Gastrocnemius medialis (tissue), 4 donors: ENCODE results near the gene JOSD2. TPM values are rescaled to one million over a fixed set of nuclear protein-coding genes. Genes with fewer than 3 reads are reported as not detected.

Experiments
- ATAC-seq, 2 donors: fragments of 150-250 bp; one replicate each; pipeline ENCODE4 v1.9.1; 2016
- DNase-seq, 2 donors: peaks; one replicate each; pipeline ENCODE4 v3.0.0-alpha.2; 2019
- H3K27ac ChIP-seq, 4 donors: fragments of 200-600 bp; sonication (generic); 1 replicate in 1 of 4; 2 replicates in 3 of 4; pipeline ENCODE4 v1.5.1; 2016 to 2018; ENCODE audit warnings: mild to moderate bottlenecking in 2 of 4, moderate library complexity in 1 of 4
- H3K27me3 ChIP-seq, 3 donors: fragments of 200-600 bp; sonication (generic) in 2 of 3; 1 replicate in 1 of 3; 2 replicates in 2 of 3; pipeline versions ENCODE4 v1.5.1 to v1.6.0; 2016 to 2019; ENCODE audit warnings: mild to moderate bottlenecking in 1 of 3, moderate library complexity in 1 of 3
- H3K36me3 ChIP-seq, 2 donors: fragments of 200-600 bp; sonication (generic) in 1 of 2; one replicate each; pipeline ENCODE4 v1.5.1; 2017 to 2018
- H3K4me1 ChIP-seq, 2 donors: fragments of 200-600 bp; sonication (generic) in 1 of 2; one replicate each; pipeline ENCODE4 v1.5.1; 2016 to 2017; ENCODE audit warnings: mild to moderate bottlenecking in 2 of 2
- H3K4me3 ChIP-seq, 4 donors: fragments of 200-600 bp; sonication (generic) in 3 of 4; 1 replicate in 1 of 4; 2 replicates in 3 of 4; pipeline ENCODE4 v1.5.1; 2016 to 2019; ENCODE audit warnings: mild to moderate bottlenecking in 2 of 4
- H3K9me3 ChIP-seq, 3 donors: fragments of 200-600 bp; sonication (generic) in 2 of 3; 1 replicate in 1 of 3; 2 replicates in 2 of 3; pipeline ENCODE4 v1.5.1; 2016 to 2019
- CTCF ChIP-seq, 5 experiments: fragments of 450-650 bp in 3 of 5; fragments of 200-600 bp in 2 of 5; sonication (generic) in 2 of 5; IDR thresholded peaks in 4 of 5; conservative IDR thresholded peaks in 1 of 5; 1 replicate in 4 of 5; 2 replicates in 1 of 5; pipeline ENCODE4 v1.5.1; 2016 to 2019; ENCODE audit warnings: antibody characterized with exemption in 5 of 5, mild to moderate bottlenecking in 3 of 5, moderate library complexity in 3 of 5
- POLR2A ChIP-seq, 2 donors: fragments of 450-650 bp; IDR thresholded peaks; one replicate each; pipeline ENCODE4 v1.6.1; 2017; ENCODE audit warnings: antibody characterized with exemption in 2 of 2, mild to moderate bottlenecking in 2 of 2, moderate library complexity in 2 of 2
- in situ Hi-C, 4 donors: fragments of 200-750 bp; cut with MboI; loops; one replicate each; pipeline versions ENCODE4 v1.15.0 to v1.8.0; 2017; ENCODE audit warnings: low sequenced_read_pairs in 4 of 4
- intact Hi-C: fragments of 100-400 bp; cut with DNase I; formaldehyde crosslinking; loops from one replicate; pipeline ENCODE4 v1.15.1; 2023; ENCODE audit warnings: low total_unique reads
- total RNA-seq, 4 donors: library from RNA; depleted of rRNA; stranded (reverse); fragments of >200 nt; gene quantifications; one replicate each; pipeline versions ENCODE4 v1.1.0 to v1.2.3, GENCODE V29; 2016

The JOSD2 gene
- total RNA-seq, 4 donors from 2014 or later = 22.1 to 36.9 (median 27.8) TPM

GRCh38 chr19:50548191-50549058 is 37.4 kb upstream of the JOSD2 start:
- Histone ChIP-seq H3K27me3 (peaks cover 14 to 25% (median 23%) of the 10 kb centered on the region in 3 donors), H3K9me3 (no peaks in the 10 kb centered on the region), H3K27ac (no peak overlapping the region), H3K36me3 (no peaks in the 10 kb centered on the region), H3K4me3 (no peak overlapping the region), H3K4me1 (no peaks in the 10 kb centered on the region)
- ATAC-seq = no peak
- intact Hi-C loops (no loop called here), in situ Hi-C loops (loop anchor here in 3 of 4 donors (25.0 kb wide), 1 partner anchor 239 kb away; the partner anchor contains the start of gene ACP4 (in 3 of the 3))
- DNase-seq = no peak
- TF ChIP-seq CTCF (IDR thresholded peaks at IDR 0.05 in 4 of 5, conservative IDR thresholded peaks at IDR 0.05 in 1 of 5) (no peak), POLR2A (IDR thresholded peaks at IDR 0.05) (no peak)

GRCh38 chr19:50547385-50548190 is 36.6 kb upstream of the JOSD2 start:
- Histone ChIP-seq H3K4me3 (no peak overlapping the region), H3K9me3 (no peaks in the 10 kb centered on the region), H3K27me3 (peaks cover 6 to 16% (median 15%) of the 10 kb centered on the region in 3 donors), H3K4me1 (no peaks in the 10 kb centered on the region), H3K27ac (no peak overlapping the region), H3K36me3 (no peaks in the 10 kb centered on the region)
- ATAC-seq (no peak), DNase-seq (no peak)
- intact Hi-C loops (no loop called here), in situ Hi-C loops (loop anchor here in 3 of 4 donors (25.0 kb wide), 1 partner anchor 240 kb away; the partner anchor contains the start of gene ACP4 (in 3 of the 3))
- TF ChIP-seq POLR2A (IDR thresholded peaks at IDR 0.05) (no peak), CTCF (IDR thresholded peaks at IDR 0.05 in 4 of 5, conservative IDR thresholded peaks at IDR 0.05 in 1 of 5) (peak in 3 of 5 experiments; percentile 23 to 40 (median 25))

GRCh38 chr19:50546527-50547221 is 35.7 kb upstream of the JOSD2 start:
- intact Hi-C loops (no loop called here), in situ Hi-C loops (loop anchor here in 3 of 4 donors (25.0 kb wide), 1 partner anchor 241 kb away; the partner anchor contains the start of gene ACP4 (in 3 of the 3))
- DNase-seq = no peak
- ATAC-seq = no peak
- H3K27me3 ChIP-seq = peaks cover 5 to 9% (median 8%) of the 10 kb centered on the region in 3 donors
- no peaks in the 10 kb centered on the region for H3K9me3 ChIP-seq
- no peak overlapping the region for H3K4me3 ChIP-seq
- no peaks in the 10 kb centered on the region for H3K4me1 ChIP-seq
- H3K36me3 ChIP-seq = no peaks in the 10 kb centered on the region
- TF ChIP-seq CTCF (IDR thresholded peaks at IDR 0.05 in 4 of 5, conservative IDR thresholded peaks at IDR 0.05 in 1 of 5) = no peak
- TF ChIP-seq POLR2A (IDR thresholded peaks at IDR 0.05) = no peak
- no peak overlapping the region for H3K27ac ChIP-seq

GRCh38 chr19:50542943-50543342 is 32.0 kb upstream of the JOSD2 start:
- TF ChIP-seq POLR2A (IDR thresholded peaks at IDR 0.05) (no peak), CTCF (IDR thresholded peaks at IDR 0.05 in 4 of 5, conservative IDR thresholded peaks at IDR 0.05 in 1 of 5) (no peak)
- Histone ChIP-seq H3K4me1 (no peaks in the 10 kb centered on the region), H3K4me3 (no peak overlapping the region), H3K36me3 (no peaks in the 10 kb centered on the region), H3K27me3 (peaks cover 0 to 4% (median 0%) of the 10 kb centered on the region in 3 donors), H3K9me3 (no peaks in the 10 kb centered on the region), H3K27ac (no peak overlapping the region)
- no peak for DNase-seq
- in situ Hi-C loops = loop anchor here in 3 of 4 donors (25.0 kb wide), 1 partner anchor 244 kb away; the partner anchor contains the start of gene ACP4 (in 3 of the 3)
- no peak for ATAC-seq
- intact Hi-C loops = no loop called here
